ENCODE data around the gene HSP90AB1.

DNA sequence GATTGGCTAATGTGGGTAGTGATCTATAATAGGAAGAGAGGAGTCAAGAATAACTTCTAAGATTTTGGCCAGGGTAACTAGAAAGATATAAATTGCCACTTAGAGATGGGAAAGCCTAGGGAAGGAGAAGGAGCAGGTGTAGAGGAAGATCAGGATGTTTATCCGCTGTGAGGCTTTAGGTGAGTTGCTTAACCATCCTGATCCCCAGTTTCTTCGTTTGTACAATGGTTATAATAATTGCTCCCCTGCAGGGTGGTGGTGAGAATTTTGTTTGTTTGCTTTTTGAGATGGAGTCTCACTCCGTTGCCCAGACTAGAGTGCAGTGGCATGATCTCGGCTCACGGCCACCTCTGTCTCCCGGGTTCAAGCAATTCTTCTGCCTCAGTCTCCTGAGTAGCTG lies 32.6 kb upstream of the HSP90AB1 start:
- TF ChIP-seq POLR2A (IDR thresholded peaks at IDR 0.05), result no peak
- TF ChIP-seq, protein P1, sequence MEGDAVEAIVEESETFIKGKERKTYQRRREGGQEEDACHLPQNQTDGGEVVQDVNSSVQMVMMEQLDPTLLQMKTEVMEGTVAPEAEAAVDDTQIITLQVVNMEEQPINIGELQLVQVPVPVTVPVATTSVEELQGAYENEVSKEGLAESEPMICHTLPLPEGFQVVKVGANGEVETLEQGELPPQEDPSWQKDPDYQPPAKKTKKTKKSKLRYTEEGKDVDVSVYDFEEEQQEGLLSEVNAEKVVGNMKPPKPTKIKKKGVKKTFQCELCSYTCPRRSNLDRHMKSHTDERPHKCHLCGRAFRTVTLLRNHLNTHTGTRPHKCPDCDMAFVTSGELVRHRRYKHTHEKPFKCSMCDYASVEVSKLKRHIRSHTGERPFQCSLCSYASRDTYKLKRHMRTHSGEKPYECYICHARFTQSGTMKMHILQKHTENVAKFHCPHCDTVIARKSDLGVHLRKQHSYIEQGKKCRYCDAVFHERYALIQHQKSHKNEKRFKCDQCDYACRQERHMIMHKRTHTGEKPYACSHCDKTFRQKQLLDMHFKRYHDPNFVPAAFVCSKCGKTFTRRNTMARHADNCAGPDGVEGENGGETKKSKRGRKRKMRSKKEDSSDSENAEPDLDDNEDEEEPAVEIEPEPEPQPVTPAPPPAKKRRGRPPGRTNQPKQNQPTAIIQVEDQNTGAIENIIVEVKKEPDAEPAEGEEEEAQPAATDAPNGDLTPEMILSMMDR (IDR thresholded peaks at IDR 0.05), result no peak
